ENCODE data around the gene RABGGTA. TPM values are rescaled to one million over a fixed set of nuclear protein-coding genes. Genes with fewer than 3 reads are reported as not detected.
"Not testable (repeated sequence)": the region's sequence is repeated elsewhere in the genome, so short reads cannot be mapped to it uniquely, and the experiment has no call there.

Gene RABGGTA
- total RNA-seq, 1 donor, result 34.0 TPM

- Histone ChIP-seq H3K9me3 (ENCODE audit: low read depth, low read length) (no peaks in the 10 kb centered on the region), H3K4me2 (ENCODE audit: insufficient read depth, low read length) (no peak overlapping the region), H3K4me3 (ENCODE audit: insufficient read depth, low read length) (no peak overlapping the region), H3K4me1 (ENCODE audit: insufficient read depth, low read length) (peaks cover 33% of the 10 kb centered on the region), H4K20me1 (ENCODE audit: insufficient read depth, low read length) (peaks cover 13% of the 10 kb centered on the region), H3K79me2 (ENCODE audit: insufficient read depth, low read length) (peaks cover 84% of the 10 kb centered on the region), H3K27me3 (ENCODE audit: insufficient read depth, low read length) (no peaks in the 10 kb centered on the region), H3K36me3 (ENCODE audit: insufficient read depth, low read length) (peaks cover 9% of the 10 kb centered on the region), H3K27ac (ENCODE audit: low read depth, low read length) (no peak overlapping the region), H2AFZ (ENCODE audit: low read length) (no peak overlapping the region)
- DNase-seq (ENCODE audit: insufficient read length, low spot score, missing footprints), result peak; percentile 68
- TF ChIP-seq CTCF (IDR thresholded peaks at IDR 0.05; ENCODE audit: extremely low read depth, low read depth, low read length), result no peak
These were observed 42.5 kb downstream of the RABGGTA start for GRCh38 chr14:24228902-24229301.

- H2AFZ ChIP-seq (ENCODE audit: low read length), result no peak overlapping the region
- no peak overlapping the region for H3K4me3 ChIP-seq (ENCODE audit: insufficient read depth, low read length)
- H3K4me2 ChIP-seq (ENCODE audit: insufficient read depth, low read length), result no peak overlapping the region
- TF ChIP-seq CTCF (IDR thresholded peaks at IDR 0.05; ENCODE audit: extremely low read depth, low read depth, low read length), result no peak
- H3K9me3 ChIP-seq (ENCODE audit: low read depth, low read length), result no peaks in the 10 kb centered on the region
- peaks cover 9% of the 10 kb centered on the region for H3K36me3 ChIP-seq (ENCODE audit: insufficient read depth, low read length)
- peaks cover 19% of the 10 kb centered on the region for H3K4me1 ChIP-seq (ENCODE audit: insufficient read depth, low read length)
- H3K27me3 ChIP-seq (ENCODE audit: insufficient read depth, low read length), result no peaks in the 10 kb centered on the region
- no peak for DNase-seq (ENCODE audit: insufficient read length, low spot score, missing footprints)
- no peak overlapping the region for H3K27ac ChIP-seq (ENCODE audit: low read depth, low read length)
- H4K20me1 ChIP-seq (ENCODE audit: insufficient read depth, low read length), result peaks cover 13% of the 10 kb centered on the region
- H3K79me2 ChIP-seq (ENCODE audit: insufficient read depth, low read length), result peaks cover 85% of the 10 kb centered on the region
These were observed 44.9 kb downstream of the RABGGTA start for GRCh38 chr14:24226473-24226872.

- Histone ChIP-seq H3K36me3 (ENCODE audit: insufficient read depth, low read length) (peaks cover 6% of the 10 kb centered on the region), H4K20me1 (ENCODE audit: insufficient read depth, low read length) (peaks cover 18% of the 10 kb centered on the region), H3K27ac (ENCODE audit: low read depth, low read length) (peak overlapping the region; percentile 78)
These were observed 46.8 kb downstream of the RABGGTA start for GRCh38 chr14:24224618-24225071.

GRCh38 chr14:24222987-24223386 lies 48.4 kb downstream of the RABGGTA start:
- H3K4me2 ChIP-seq (ENCODE audit: insufficient read depth, low read length); H3K27me3 ChIP-seq (ENCODE audit: insufficient read depth, low read length); DNase-seq (ENCODE audit: insufficient read length, low spot score, missing footprints); H3K27ac ChIP-seq (ENCODE audit: low read depth, low read length); H3K36me3 ChIP-seq (ENCODE audit: insufficient read depth, low read length); H2AFZ ChIP-seq (ENCODE audit: low read length); H3K4me3 ChIP-seq (ENCODE audit: insufficient read depth, low read length); H3K9me3 ChIP-seq (ENCODE audit: low read depth, low read length): not testable (repeated sequence)
- peaks cover 12% of the 10 kb centered on the region for H3K4me1 ChIP-seq (ENCODE audit: insufficient read depth, low read length)
- peaks cover 86% of the 10 kb centered on the region for H3K79me2 ChIP-seq (ENCODE audit: insufficient read depth, low read length)
- peaks cover 21% of the 10 kb centered on the region for H4K20me1 ChIP-seq (ENCODE audit: insufficient read depth, low read length)

More at GRCh38 chr14:24224618-24225071, 46.8 kb downstream of the RABGGTA start:
- TF ChIP-seq CTCF (IDR thresholded peaks at IDR 0.05; ENCODE audit: extremely low read depth, low read depth, low read length), result no peak
- Histone ChIP-seq H3K79me2 (ENCODE audit: insufficient read depth, low read length) (peaks cover 89% of the 10 kb centered on the region), H3K4me1 (ENCODE audit: insufficient read depth, low read length) (peaks cover 12% of the 10 kb centered on the region), H2AFZ (ENCODE audit: low read length) (peak overlapping the region; percentile 44), H3K9me3 (ENCODE audit: low read depth, low read length) (no peaks in the 10 kb centered on the region), H3K4me2 (ENCODE audit: insufficient read depth, low read length) (peak overlapping the region; percentile 43), H3K4me3 (ENCODE audit: insufficient read depth, low read length) (no peak overlapping the region), H3K27me3 (ENCODE audit: insufficient read depth, low read length) (no peaks in the 10 kb centered on the region)
- DNase-seq (ENCODE audit: insufficient read length, low spot score, missing footprints), result peak; percentile 89
